B cell (primary cell): ENCODE measurements around the gene CCL25. TPM values are rescaled to one million over a fixed set of nuclear protein-coding genes. Genes with fewer than 3 reads are reported as not detected.

ENCODE experiments used
- ATAC-seq: fragments of 200-7000 bp; cut with Tn5 transposase; one replicate; pipeline ENCODE4 v1.10.0; 2021; ENCODE audit warnings: low read depth, mild to moderate bottlenecking, moderate number of reproducible peaks, moderate library complexity
- CTCF ChIA-PET: fragments of 350-600 bp; sonication (Branson Sonifier 250); formaldehyde crosslinking; loops from one replicate; lab custom pipeline; 2021; ENCODE audit warnings: antibody characterized with exemption, inconsistent platforms; lab: Charles Lee
- POLR2A ChIA-PET: fragments of 350-600 bp; sonication (Branson Sonifier 250); formaldehyde crosslinking; loops from one replicate; lab custom pipeline; 2021; ENCODE audit warnings: antibody characterized with exemption; lab: Charles Lee
- DNase-seq: peaks from one replicate; pipeline ENCODE4 v3.0.0; 2013
- H2AFZ ChIP-seq: 2 replicates; pipeline ENCODE4 v1.6.1; 2012; ENCODE audit warnings: mild to moderate bottlenecking, low read depth, low read length; ENCODE audit not compliant: insufficient read depth, poor library complexity, severe bottlenecking
- H3K27ac ChIP-seq, 2 donors: 1 replicate in 1 of 2; 2 replicates in 1 of 2; pipeline ENCODE4 v1.5.1; 2012 to 2013; ENCODE audit warnings: low read length in 2 of 2, mild to moderate bottlenecking in 2 of 2, moderate library complexity in 1 of 2
- H3K27me3 ChIP-seq, 4 experiments: fragments of 200-600 bp in 1 of 4; sonication (generic) in 1 of 4; replicated peaks in 1 of 4; 1 replicate in 2 of 4; 2 replicates in 2 of 4; pipeline versions ENCODE4 v1.6.1 to v1.7.0; 2013 to 2016; ENCODE audit warnings: low read length in 3 of 4, mild to moderate bottlenecking in 2 of 4, mixed read lengths in 1 of 4, moderate library complexity in 1 of 4; ENCODE audit not compliant: insufficient read depth in 4 of 4, control insufficient read depth in 3 of 4; ENCODE audit errors: control extremely low read depth in 1 of 4
- H3K36me3 ChIP-seq, 2 experiments: replicated peaks in 1 of 2; 1 replicate in 1 of 2; 2 replicates in 1 of 2; pipeline versions ENCODE4 v1.6.1 to v1.7.1; 2013; ENCODE audit warnings: low read length in 1 of 2; ENCODE audit not compliant: insufficient read depth in 2 of 2, control insufficient read depth in 1 of 2; ENCODE audit errors: control extremely low read depth in 1 of 2, extremely low read depth in 1 of 2
- H3K4me1 ChIP-seq, 2 donors: fragments of 200-600 bp in 1 of 2; sonication (generic) in 1 of 2; 1 replicate in 1 of 2; 2 replicates in 1 of 2; pipeline versions ENCODE4 v1.5.1 to v1.6.1; 2013 to 2017; ENCODE audit warnings: low read length in 2 of 2; ENCODE audit not compliant: control insufficient read depth in 2 of 2, insufficient read depth in 2 of 2
- H3K4me2 ChIP-seq: replicated peaks from 2 replicates; pipeline ENCODE3; 2012; ENCODE audit warnings: mild to moderate bottlenecking, low read depth, low read length; ENCODE audit not compliant: poor library complexity, severe bottlenecking
- H3K4me3 ChIP-seq, 5 experiments: fragments of 200-600 bp in 1 of 5; sonication (generic) in 1 of 5; 1 replicate in 3 of 5; 2 replicates in 2 of 5; pipeline versions ENCODE4 v1.5.1 to v1.7.0; 2011 to 2016; ENCODE audit warnings: low read length in 4 of 5, mild to moderate bottlenecking in 4 of 5, low read depth in 2 of 5, control low read depth in 1 of 5, moderate library complexity in 1 of 5; ENCODE audit not compliant: insufficient read depth in 1 of 5; ENCODE audit errors: control extremely low read depth in 1 of 5, extremely low read depth in 1 of 5
- H3K79me2 ChIP-seq: fragments of 200-600 bp; sonication (generic); one replicate; pipeline ENCODE4 v1.6.0; 2016; ENCODE audit warnings: low read length; ENCODE audit not compliant: control insufficient read depth, insufficient read depth
- H3K9ac ChIP-seq: fragments of 200-600 bp; sonication (generic); 2 replicates; pipeline ENCODE4 v1.6.1; 2017; ENCODE audit warnings: mild to moderate bottlenecking, low read length, moderate library complexity
- H3K9me3 ChIP-seq, 3 donors: one replicate each; pipeline versions ENCODE4 v1.6.1 to v1.7.1; 2013; ENCODE audit warnings: low read length in 2 of 3; ENCODE audit not compliant: control insufficient read depth in 2 of 3, insufficient read depth in 1 of 3; ENCODE audit errors: control extremely low read depth in 1 of 3
- H4K20me1 ChIP-seq: 2 replicates; pipeline ENCODE4 v1.6.0; 2012; ENCODE audit warnings: mild to moderate bottlenecking, low read length; ENCODE audit not compliant: insufficient read depth, control insufficient read depth, poor library complexity, severe bottlenecking
- H3K27ac Mint-ChIP-seq: one replicate; pipeline ENCODE4 v1.8.0; 2021; ENCODE audit warnings: mixed read lengths
- H3K27me3 Mint-ChIP-seq: one replicate; pipeline ENCODE4 v1.8.0; 2021; ENCODE audit warnings: mixed read lengths
- H3K4me1 Mint-ChIP-seq: one replicate; pipeline ENCODE4 v1.8.0; 2021; ENCODE audit warnings: mixed read lengths
- H3K4me3 Mint-ChIP-seq: one replicate; pipeline ENCODE4 v1.8.0; 2021; ENCODE audit warnings: mixed read lengths
- H3K9me3 Mint-ChIP-seq: one replicate; pipeline ENCODE4 v1.8.0; 2022; ENCODE audit warnings: mixed read lengths; ENCODE audit not compliant: insufficient read depth
- EZH2 ChIP-seq: IDR thresholded peaks from 2 replicates; pipeline ENCODE4 v1.6.1; 2012; ENCODE audit warnings: borderline replicate concordance, low read depth, mild to moderate bottlenecking, moderate library complexity, low read length; ENCODE audit not compliant: insufficient read depth, poor library complexity, severe bottlenecking
- WGBS: methylation state at CpG from one replicate; pipeline ENCODE4 v1.1.5; 2013; ENCODE audit warnings: missing lambda C conversion rate; ENCODE audit not compliant: insufficient coverage; 5-methylcytosine and 5-hydroxymethylcytosine counted together
- intact Hi-C: fragments of 100-400 bp; cut with micrococcal nuclease; formaldehyde crosslinking; loops from one replicate; pipeline ENCODE4 v1.10.0; 2022
- polyA plus RNA-seq: library from polyadenylated mRNA; depleted of rRNA; stranded (reverse); fragments of >200 nt; gene quantifications from 2 replicates; pipeline ENCODE4 v1.2.3, GENCODE V29; 2012
- total RNA-seq, 2 donors: library from RNA; stranded (reverse); fragments of 120-200 nt in 1 of 2; gene quantifications; 1 replicate in 1 of 2; 2 replicates in 1 of 2; pipeline versions ENCODE4 v1.2.3 to v1.2.4, GENCODE V29; 2013 to 2022
- TF ChIP-seq, protein P1 (sequence below): fragments of 200-600 bp; IDR thresholded peaks from one replicate; pipeline ENCODE4 v1.8.0; 2022; ENCODE audit warnings: antibody characterized with exemption, mild to moderate bottlenecking

Gene CCL25
- total and polyA plus RNA-seq, 2 donors (not counting 1 experiment from before 2014, with no cell fraction given), result 0.28 TPM; not detected in 1

DNA sequence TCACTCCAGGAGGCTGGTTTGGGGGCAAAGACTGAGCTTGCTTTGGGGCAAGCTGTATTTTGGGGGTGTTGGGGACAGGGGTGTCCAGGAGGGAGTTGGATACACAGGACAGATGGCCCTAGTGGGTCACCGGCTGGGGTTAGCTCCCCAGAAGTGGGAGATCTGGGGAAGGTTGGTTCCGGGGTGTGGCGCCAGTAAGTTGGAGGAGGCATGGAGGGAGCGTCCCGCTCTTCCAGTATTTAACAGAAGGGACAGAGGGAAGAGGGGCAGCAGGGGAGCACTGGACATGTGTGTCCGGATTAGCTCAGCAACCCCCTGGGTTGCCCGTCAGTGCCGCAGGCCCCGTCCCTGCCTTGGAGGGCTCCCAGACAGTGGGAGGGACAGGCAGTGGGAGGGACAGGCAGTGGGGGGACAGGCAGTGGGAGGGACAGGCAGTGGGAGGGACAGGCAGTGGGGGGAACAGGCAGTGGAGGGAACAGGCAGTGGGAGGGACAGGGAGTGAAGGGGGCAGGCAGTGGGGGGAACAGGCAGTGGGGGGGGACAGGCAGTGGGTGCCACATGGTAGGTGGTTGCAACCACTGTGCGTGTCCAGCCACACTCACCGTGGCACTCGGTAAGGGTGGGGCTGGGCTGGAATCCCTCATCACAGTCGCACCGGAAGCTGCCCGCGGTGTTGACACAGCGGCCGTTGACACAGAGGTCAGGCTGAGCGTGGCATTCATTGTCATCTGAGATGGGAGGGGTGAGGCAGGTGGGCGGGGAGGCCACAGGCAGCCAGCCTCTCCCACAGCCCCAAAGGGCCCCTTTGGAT is 33.2 kb downstream of the CCL25 start:
- Histone ChIP-seq H2AFZ (no peak overlapping the region), H3K4me3 (no peak overlapping the region), H4K20me1 (no peaks in the 10 kb centered on the region), H3K4me2 (no peak overlapping the region), H3K9ac (no peak overlapping the region), H3K79me2 (no peaks in the 10 kb centered on the region), H3K27me3 (no peaks in the 10 kb centered on the region), H3K9me3 (peaks cover 0 to 22% (median 0%) of the 10 kb centered on the region in 3 donors), H3K36me3 (no peaks in the 10 kb centered on the region), H3K27ac (no peak overlapping the region), H3K4me1 (no peaks in the 10 kb centered on the region)
- intact Hi-C loops, result no loop called here
- ChIA-PET CTCF (no interaction called here), POLR2A (no interaction called here)
- no peak for TF ChIP-seq EZH2
- TF ChIP-seq, protein P1, sequence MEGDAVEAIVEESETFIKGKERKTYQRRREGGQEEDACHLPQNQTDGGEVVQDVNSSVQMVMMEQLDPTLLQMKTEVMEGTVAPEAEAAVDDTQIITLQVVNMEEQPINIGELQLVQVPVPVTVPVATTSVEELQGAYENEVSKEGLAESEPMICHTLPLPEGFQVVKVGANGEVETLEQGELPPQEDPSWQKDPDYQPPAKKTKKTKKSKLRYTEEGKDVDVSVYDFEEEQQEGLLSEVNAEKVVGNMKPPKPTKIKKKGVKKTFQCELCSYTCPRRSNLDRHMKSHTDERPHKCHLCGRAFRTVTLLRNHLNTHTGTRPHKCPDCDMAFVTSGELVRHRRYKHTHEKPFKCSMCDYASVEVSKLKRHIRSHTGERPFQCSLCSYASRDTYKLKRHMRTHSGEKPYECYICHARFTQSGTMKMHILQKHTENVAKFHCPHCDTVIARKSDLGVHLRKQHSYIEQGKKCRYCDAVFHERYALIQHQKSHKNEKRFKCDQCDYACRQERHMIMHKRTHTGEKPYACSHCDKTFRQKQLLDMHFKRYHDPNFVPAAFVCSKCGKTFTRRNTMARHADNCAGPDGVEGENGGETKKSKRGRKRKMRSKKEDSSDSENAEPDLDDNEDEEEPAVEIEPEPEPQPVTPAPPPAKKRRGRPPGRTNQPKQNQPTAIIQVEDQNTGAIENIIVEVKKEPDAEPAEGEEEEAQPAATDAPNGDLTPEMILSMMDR, result no peak
- 94% methylated on average over 15 of the region's 20 CpGs for WGBS
- no peaks in the 10 kb centered on the region for H3K4me1 Mint-ChIP-seq
- peaks cover 7% of the 10 kb centered on the region for H3K27me3 Mint-ChIP-seq
- H3K27ac Mint-ChIP-seq, result no peak overlapping the region
- DNase-seq (no peak), ATAC-seq (no peak)
- H3K9me3 Mint-ChIP-seq, result no peaks in the 10 kb centered on the region
- no peak overlapping the region for H3K4me3 Mint-ChIP-seq

DNA sequence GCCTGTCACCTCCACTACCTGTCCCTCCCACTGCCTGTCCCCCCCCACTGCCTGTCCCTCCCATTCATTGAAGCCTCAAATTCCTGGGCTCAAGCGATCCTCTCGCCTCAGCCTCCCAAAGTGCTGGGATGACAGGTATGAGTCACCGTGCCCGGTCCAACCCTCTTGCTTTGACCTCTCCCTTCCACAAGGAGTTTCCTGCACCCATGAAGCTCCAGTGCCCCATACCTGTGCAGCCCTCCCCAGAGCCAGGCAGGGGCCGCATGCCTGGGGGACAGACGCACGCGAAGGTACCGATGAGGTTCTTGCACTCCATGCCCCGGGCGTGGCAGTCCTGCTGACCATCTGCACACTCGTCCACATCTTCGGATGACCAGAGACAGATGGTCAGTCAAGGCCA is 34.3 kb downstream of the CCL25 start:
- ATAC-seq (no peak), DNase-seq (no peak)
- H3K27ac Mint-ChIP-seq, result no peak overlapping the region
- Histone ChIP-seq H2AFZ (no peak overlapping the region), H3K4me2 (no peak overlapping the region), H3K27ac (no peak overlapping the region), H4K20me1 (no peaks in the 10 kb centered on the region), H3K79me2 (no peaks in the 10 kb centered on the region), H3K4me1 (no peaks in the 10 kb centered on the region), H3K36me3 (no peaks in the 10 kb centered on the region), H3K27me3 (no peaks in the 10 kb centered on the region), H3K9ac (no peak overlapping the region), H3K9me3 (peaks cover 0 to 27% (median 0%) of the 10 kb centered on the region in 3 donors), H3K4me3 (no peak overlapping the region)
- intact Hi-C loops, result no loop called here
- H3K9me3 Mint-ChIP-seq, result no peaks in the 10 kb centered on the region
- ChIA-PET POLR2A (no interaction called here), CTCF (no interaction called here)
- H3K4me3 Mint-ChIP-seq, result no peak overlapping the region
- H3K27me3 Mint-ChIP-seq, result peaks cover 7% of the 10 kb centered on the region
- H3K4me1 Mint-ChIP-seq, result no peaks in the 10 kb centered on the region
- 96% methylated on average over 13 of the region's 13 CpGs for WGBS
- no peak for TF ChIP-seq EZH2
- TF ChIP-seq, protein P1, result no peak
